ENCODE results near the gene TRAFD1. TPM values are rescaled to one million over a fixed set of nuclear protein-coding genes. Genes with fewer than 3 reads are reported as not detected.

Gene TRAFD1
- total RNA-seq, 4 donors from 2014 or later: 24.7 to 32.9 (median 27.4) TPM

GRCh38 chr12:112175361-112176155 lies 50.2 kb downstream of the TRAFD1 start:
- Histone ChIP-seq H3K4me1 (peaks cover 0 to 13% (median 3%) of the 10 kb centered on the region in 4 donors), H3K36me3 (peaks cover 4 to 84% (median 8%) of the 10 kb centered on the region in 3 donors), H3K4me3 (no peak overlapping the region), H3K9me3 (no peaks in the 10 kb centered on the region), H3K27ac (peak overlapping the region; percentile 38 to 79 (median 66)), H3K27me3 (no peaks in the 10 kb centered on the region)
- 86 to 88% methylated on average over 20 of the region's 20 CpGs for WGBS, 2 donors
- no peak for TF ChIP-seq EP300 (IDR thresholded peaks at IDR 0.05)
- TF ChIP-seq POLR2A (IDR thresholded peaks at IDR 0.05): no peak
- no peak for TF ChIP-seq CTCF (IDR thresholded peaks at IDR 0.05)
- no peak for DNase-seq (ENCODE audit: low spot score in 2 of 2)

- WGBS, 2 donors: 50 to 54% methylated on average over 11 of the region's 11 CpGs
- no peaks in the 10 kb centered on the region for H3K9me3 ChIP-seq
- peak overlapping the region; percentile 34 to 79 (median 66) for H3K27ac ChIP-seq
- TF ChIP-seq EP300 (IDR thresholded peaks at IDR 0.05) (peak in 1 of 2 donors; percentile 20), CTCF (IDR thresholded peaks at IDR 0.05) (no peak)
- no peak for DNase-seq (ENCODE audit: low spot score in 2 of 2)
- H3K4me1 ChIP-seq: peaks cover 0 to 21% (median 3%) of the 10 kb centered on the region in 4 donors
- H3K36me3 ChIP-seq: peaks cover 4 to 74% (median 8%) of the 10 kb centered on the region in 3 donors
- no peaks in the 10 kb centered on the region for H3K27me3 ChIP-seq
- no peak overlapping the region for H3K4me3 ChIP-seq
Measured at GRCh38 chr12:112176321-112177010, 51.1 kb downstream of the TRAFD1 start.

- DNase-seq (ENCODE audit: low spot score in 2 of 2): no peak
- Histone ChIP-seq H3K4me1 (peaks cover 0 to 34% (median 8%) of the 10 kb centered on the region in 4 donors), H3K27ac (peak overlapping the region in 1 of 4 donors; percentile 75), H3K27me3 (no peaks in the 10 kb centered on the region), H3K36me3 (peaks cover 4 to 62% (median 10%) of the 10 kb centered on the region in 3 donors), H3K4me3 (no peak overlapping the region), H3K9me3 (no peaks in the 10 kb centered on the region)
- no peak for TF ChIP-seq CTCF (IDR thresholded peaks at IDR 0.05)
- TF ChIP-seq POLR2A (IDR thresholded peaks at IDR 0.05): no peak
- WGBS, 2 donors: 92 to 98% methylated on average over 13 to 15 of the region's 15 CpGs
Measured at GRCh38 chr12:112178796-112179195, 53.4 kb downstream of the TRAFD1 start.

- Histone ChIP-seq H3K27ac (peak overlapping the region in 1 of 4 donors; percentile 75), H3K9me3 (no peaks in the 10 kb centered on the region), H3K4me1 (peaks cover 0 to 39% (median 11%) of the 10 kb centered on the region in 4 donors), H3K36me3 (peaks cover 4 to 62% (median 13%) of the 10 kb centered on the region in 3 donors), H3K27me3 (no peaks in the 10 kb centered on the region), H3K4me3 (no peak overlapping the region)
- WGBS, 2 donors: 96% methylated on average over 11 of the region's 11 CpGs
- DNase-seq (ENCODE audit: low spot score in 2 of 2): no peak
- TF ChIP-seq EP300 (IDR thresholded peaks at IDR 0.05) (no peak), CTCF (IDR thresholded peaks at IDR 0.05) (no peak), POLR2A (IDR thresholded peaks at IDR 0.05) (no peak)
Measured at GRCh38 chr12:112179341-112179740, 54.0 kb downstream of the TRAFD1 start.

GRCh38 chr12:112179916-112180315 lies 54.6 kb downstream of the TRAFD1 start:
- Histone ChIP-seq H3K4me3 (no peak overlapping the region), H3K27ac (peak overlapping the region in 3 of 4 donors; percentile 8 to 75 (median 66)), H3K36me3 (peaks cover 4 to 62% (median 10%) of the 10 kb centered on the region in 3 donors), H3K9me3 (no peaks in the 10 kb centered on the region), H3K4me1 (peaks cover 0 to 44% (median 13%) of the 10 kb centered on the region in 4 donors), H3K27me3 (no peaks in the 10 kb centered on the region)
- 73 to 91% methylated on average over 2 of the region's 2 CpGs for WGBS, 2 donors
- no peak for TF ChIP-seq POLR2A (IDR thresholded peaks at IDR 0.05)
- TF ChIP-seq CTCF (IDR thresholded peaks at IDR 0.05): no peak
- no peak for TF ChIP-seq EP300 (IDR thresholded peaks at IDR 0.05)
- DNase-seq (ENCODE audit: low spot score in 2 of 2): no peak
